ENCODE measurements around the gene SLC6A13.

Gene SLC6A13

DNA sequence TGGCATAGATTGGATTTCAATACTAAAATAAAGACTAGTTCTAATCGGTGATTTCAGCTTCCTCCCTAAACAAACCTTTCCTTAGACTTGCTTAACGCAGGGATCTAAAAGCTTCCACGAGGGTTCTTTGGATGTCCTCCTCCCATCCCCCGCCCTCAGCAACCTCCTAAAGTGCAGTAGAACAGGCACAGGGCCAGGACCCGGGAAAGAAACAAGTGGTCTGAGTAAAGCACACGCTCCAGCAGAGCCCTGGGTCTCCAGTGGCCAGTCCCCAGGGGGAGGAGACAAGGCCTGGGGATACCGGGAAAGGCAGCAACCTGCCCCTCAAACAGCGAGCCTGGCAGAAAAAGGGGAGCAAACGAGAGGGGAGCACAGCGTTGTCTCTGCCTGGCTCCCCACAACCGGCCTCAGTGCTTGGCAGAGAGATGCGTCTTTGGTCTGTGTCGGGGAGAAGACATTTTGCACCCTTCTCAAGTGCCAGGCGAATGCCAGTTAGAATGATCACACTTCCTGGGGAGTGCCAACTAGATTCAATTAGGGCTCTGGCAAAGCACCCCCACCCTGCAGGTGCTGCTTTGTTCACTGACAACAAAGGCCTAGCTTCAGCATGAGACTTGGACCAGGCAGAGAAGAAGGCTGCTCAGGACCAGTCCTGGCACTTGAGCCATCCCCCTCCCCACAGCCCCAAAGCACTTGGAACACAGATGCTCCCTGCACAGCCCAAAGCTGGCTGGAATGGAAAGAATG is 31.5 kb downstream of the SLC6A13 start:
- H3K4me1 Mint-ChIP-seq: no peaks in the 10 kb centered on the region
- peaks cover 1% of the 10 kb centered on the region for H3K27me3 Mint-ChIP-seq
- H3K4me3 Mint-ChIP-seq: no peak overlapping the region
- no peaks in the 10 kb centered on the region for H3K36me3 Mint-ChIP-seq
- H3K27ac Mint-ChIP-seq: no peak overlapping the region
- H3K9me3 Mint-ChIP-seq: no peaks in the 10 kb centered on the region

DNA sequence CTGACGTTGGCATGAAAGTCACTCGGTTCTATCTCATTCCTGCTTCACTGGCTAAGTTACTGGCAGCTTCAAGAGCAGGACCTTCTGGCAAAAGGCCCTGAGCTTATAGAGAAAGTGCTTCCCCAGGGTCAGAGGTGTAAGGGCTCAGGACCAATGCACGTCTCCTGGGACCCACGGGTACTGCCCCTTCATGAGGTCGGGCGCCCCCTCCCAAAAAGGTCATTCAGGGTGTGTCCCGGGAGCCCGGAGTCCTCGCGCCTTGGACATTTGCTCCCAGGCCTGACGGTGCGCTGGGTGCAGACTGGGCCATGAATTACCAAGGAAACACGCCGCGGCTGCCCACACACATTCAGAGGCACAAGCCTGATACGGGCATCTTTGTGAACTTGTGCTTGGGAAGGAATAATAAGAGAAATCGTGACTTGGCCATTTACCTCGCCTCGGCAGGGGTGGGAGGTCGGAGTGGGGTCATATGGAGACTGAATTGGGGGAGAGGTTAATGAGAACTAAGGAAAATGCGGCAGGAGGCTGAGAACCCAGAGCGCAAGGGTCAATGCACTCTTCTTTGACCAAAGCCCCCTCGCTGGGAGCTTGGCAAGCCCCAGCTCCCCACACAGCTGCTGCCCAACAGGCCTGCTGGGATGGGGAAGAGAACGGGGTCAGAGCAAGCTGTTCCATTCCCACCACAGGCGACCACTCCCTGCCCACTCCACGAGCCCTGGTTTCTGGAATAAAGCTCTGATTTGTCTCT is 33.0 kb downstream of the SLC6A13 start:
- Mint-ChIP-seq H3K9me3 (no peaks in the 10 kb centered on the region), H3K4me3 (no peak overlapping the region), H3K4me1 (no peaks in the 10 kb centered on the region), H3K27ac (no peak overlapping the region), H3K27me3 (no peaks in the 10 kb centered on the region), H3K36me3 (no peaks in the 10 kb centered on the region)

DNA sequence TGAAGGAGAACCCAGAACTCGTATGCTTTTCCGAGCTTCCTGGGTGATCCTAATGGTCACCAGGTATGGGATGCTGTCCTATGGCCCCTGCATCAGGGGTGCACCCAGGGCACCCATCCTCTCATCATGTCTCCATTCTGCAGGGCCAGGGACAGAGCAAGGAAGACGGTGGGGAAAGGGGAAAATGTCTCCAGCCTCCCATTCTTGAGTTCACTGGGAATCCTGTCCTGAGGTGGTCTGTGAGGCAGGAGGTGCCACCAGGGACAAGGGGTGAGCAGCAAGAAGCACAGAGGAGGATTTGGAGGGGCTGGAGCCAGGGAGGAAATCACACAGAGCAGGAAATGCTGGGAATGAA is 33.8 kb downstream of the SLC6A13 start:
- Mint-ChIP-seq H3K27me3 (no peaks in the 10 kb centered on the region), H3K36me3 (no peaks in the 10 kb centered on the region), H3K27ac (no peak overlapping the region), H3K9me3 (no peaks in the 10 kb centered on the region), H3K4me1 (no peaks in the 10 kb centered on the region), H3K4me3 (no peak overlapping the region)

DNA sequence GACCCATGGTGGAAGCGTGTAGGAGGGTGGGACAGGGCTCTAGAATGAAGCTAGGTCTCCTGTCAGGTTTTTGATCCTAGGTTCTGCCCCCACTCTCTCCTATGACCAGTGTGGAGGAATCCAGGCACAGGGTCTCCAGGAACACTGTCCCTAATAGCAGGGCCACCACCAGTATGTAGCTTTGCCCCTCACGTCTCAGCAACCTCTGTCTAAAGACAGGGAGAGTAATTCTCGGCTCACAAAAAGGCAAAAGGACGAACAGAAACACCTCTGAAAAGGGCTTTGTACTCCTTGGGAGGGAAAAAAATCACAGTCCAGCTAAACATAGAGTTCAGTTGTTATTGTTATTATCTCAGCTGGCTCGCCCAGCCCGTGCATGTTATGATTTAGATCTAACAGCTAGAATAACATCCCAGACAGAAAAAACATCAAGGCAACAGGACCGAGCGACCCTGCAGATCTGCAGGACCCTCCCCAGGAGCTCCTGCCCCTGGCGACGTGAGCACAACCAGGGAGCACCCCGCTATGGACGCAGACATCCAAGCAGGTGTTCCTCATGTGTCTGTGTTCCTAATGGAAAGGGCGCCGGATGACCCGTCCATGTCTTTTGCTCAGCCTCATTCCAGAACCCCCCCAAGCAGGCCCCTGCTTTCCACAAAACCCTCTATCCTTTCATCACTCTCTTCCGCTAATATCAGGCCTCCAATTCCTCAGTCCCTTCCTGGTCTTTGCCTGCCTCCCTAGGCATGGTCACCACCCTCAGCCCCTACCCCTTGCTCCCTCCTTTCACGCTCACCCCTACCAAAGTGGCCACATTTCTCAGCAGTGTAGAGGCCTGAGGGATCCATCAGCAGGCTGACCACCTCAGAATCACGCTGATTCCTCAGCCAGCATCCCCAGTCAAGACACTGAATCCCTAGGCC is 34.5 kb downstream of the SLC6A13 start:
- no peaks in the 10 kb centered on the region for H3K36me3 Mint-ChIP-seq
- no peaks in the 10 kb centered on the region for H3K9me3 Mint-ChIP-seq
- no peak overlapping the region for H3K27ac Mint-ChIP-seq
- no peaks in the 10 kb centered on the region for H3K27me3 Mint-ChIP-seq
- H3K4me1 Mint-ChIP-seq: no peaks in the 10 kb centered on the region
- H3K4me3 Mint-ChIP-seq: no peak overlapping the region

DNA sequence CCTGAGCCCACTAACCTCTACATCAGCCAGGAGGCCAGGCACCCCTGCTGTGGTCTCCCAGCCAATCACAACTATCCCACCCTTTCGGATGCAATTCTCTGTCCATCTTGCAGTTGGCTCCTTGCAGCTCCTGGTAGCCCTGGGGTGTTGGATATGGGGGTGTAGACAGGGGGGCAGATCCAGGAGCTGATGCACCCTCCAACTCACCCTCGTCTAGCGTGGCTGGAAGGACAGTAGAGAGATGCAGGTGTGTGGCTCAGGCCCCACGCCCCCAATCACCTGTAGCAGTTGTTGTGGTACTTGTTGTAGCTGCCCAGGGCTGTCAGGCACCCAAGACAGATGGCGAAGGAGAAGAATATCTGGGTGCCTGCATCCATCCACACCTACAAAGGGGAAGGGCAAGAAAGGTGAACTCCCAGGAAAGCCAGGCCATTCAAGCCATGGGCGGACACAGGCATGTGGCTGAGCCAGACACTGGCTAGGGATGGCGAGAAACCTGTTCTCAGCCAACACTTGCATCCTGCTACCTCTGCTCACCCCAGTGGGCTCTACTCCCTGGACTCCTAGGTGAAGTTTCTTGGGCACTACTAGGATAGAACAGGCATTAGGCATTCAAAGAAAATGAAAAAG is 35.2 kb downstream of the SLC6A13 start:
- no peaks in the 10 kb centered on the region for H3K36me3 Mint-ChIP-seq
- H3K27me3 Mint-ChIP-seq: no peaks in the 10 kb centered on the region
- no peak overlapping the region for H3K4me3 Mint-ChIP-seq
- H3K27ac Mint-ChIP-seq: no peak overlapping the region
- H3K4me1 Mint-ChIP-seq: no peaks in the 10 kb centered on the region
- H3K9me3 Mint-ChIP-seq: no peaks in the 10 kb centered on the region

DNA sequence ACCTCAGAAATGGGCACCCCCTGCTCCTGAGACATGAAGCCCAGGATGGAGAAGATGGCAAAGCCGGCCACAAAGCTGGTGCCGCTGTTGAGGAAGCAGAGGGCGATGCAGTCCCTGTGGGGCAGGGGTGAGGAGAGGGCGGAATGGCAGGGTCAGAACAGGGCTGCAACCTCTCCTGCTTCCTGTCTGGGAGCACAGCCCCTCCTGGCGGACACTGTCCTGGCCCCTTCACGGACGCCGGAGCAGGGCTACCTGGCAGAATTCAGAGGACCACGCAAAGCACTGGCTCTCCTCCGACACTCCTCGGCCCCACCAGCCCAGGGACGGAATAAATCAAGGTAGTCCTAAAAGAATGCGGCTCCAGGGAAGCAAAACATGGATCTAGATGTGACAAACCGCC is 36.2 kb downstream of the SLC6A13 start:
- Mint-ChIP-seq H3K4me3 (no peak overlapping the region), H3K4me1 (no peaks in the 10 kb centered on the region), H3K9me3 (no peaks in the 10 kb centered on the region), H3K27ac (no peak overlapping the region), H3K27me3 (no peaks in the 10 kb centered on the region), H3K36me3 (no peaks in the 10 kb centered on the region)

DNA sequence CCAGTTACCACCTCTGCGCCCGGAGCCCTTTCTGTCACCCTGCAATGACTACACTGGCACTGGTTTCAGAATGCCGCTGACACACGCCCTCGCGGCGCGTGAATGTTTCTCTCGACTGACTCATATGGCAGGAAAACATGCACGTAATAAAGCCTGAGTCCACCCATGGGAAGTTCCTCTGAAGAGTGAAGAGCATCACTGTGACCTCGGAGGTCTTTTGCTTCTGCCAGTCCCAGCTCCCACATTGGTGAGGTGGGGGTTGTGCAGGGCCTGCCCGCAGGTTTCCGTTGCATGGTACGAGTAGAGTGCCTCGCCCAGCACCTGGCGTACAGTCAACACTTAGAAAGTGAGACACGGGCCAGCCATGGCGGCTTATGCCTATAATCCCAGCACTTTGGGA is 37.6 kb downstream of the SLC6A13 start:
- no peaks in the 10 kb centered on the region for H3K9me3 Mint-ChIP-seq
- no peak overlapping the region for H3K4me3 Mint-ChIP-seq
- no peaks in the 10 kb centered on the region for H3K4me1 Mint-ChIP-seq
- H3K36me3 Mint-ChIP-seq: no peaks in the 10 kb centered on the region
- no peaks in the 10 kb centered on the region for H3K27me3 Mint-ChIP-seq
- H3K27ac Mint-ChIP-seq: no peak overlapping the region

DNA sequence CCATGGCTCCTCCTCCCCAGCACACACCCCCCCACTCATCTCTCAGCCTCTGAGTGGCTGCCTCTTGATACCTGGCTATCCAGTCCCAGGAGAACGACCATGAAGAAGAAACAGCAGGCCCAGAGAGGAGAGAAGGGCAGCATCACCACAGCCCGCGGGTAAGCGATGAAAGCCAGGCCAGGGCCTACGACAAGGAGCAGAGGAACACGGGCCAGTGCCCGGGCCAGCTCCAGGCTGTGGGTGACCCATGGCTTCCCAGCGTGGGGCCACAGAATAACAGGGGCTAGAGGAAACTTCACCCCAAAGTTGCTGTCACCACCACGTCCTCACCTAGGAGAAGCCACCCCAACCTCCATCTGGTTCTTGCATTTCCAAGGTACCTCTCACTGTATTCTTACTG is 38.3 kb downstream of the SLC6A13 start:
- H3K4me3 Mint-ChIP-seq: no peak overlapping the region
- no peaks in the 10 kb centered on the region for H3K36me3 Mint-ChIP-seq
- H3K27ac Mint-ChIP-seq: no peak overlapping the region
- no peaks in the 10 kb centered on the region for H3K4me1 Mint-ChIP-seq
- H3K27me3 Mint-ChIP-seq: no peaks in the 10 kb centered on the region
- no peaks in the 10 kb centered on the region for H3K9me3 Mint-ChIP-seq

DNA sequence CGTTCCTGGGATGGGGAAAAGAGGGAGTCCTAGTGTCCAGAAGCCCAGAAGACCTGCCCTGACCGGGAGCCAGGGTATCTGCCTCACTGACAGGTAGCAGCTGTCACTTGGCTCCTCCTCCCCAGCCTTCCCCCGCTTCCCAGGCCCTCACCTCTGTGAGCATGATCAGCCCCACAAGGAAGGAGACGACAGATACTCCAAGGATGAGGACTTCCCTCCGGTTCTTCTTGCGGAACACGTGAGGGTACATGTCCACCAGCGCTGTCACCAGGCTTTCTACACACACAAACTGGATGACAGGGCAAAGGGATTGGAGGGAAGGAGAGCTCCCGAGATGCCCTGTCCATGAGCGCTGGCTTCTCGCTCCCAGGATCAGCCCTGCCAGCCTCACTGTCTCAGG is 38.8 kb downstream of the SLC6A13 start:
- Mint-ChIP-seq H3K9me3 (no peaks in the 10 kb centered on the region), H3K36me3 (no peaks in the 10 kb centered on the region), H3K4me3 (no peak overlapping the region), H3K4me1 (no peaks in the 10 kb centered on the region), H3K27me3 (no peaks in the 10 kb centered on the region), H3K27ac (no peak overlapping the region)

DNA sequence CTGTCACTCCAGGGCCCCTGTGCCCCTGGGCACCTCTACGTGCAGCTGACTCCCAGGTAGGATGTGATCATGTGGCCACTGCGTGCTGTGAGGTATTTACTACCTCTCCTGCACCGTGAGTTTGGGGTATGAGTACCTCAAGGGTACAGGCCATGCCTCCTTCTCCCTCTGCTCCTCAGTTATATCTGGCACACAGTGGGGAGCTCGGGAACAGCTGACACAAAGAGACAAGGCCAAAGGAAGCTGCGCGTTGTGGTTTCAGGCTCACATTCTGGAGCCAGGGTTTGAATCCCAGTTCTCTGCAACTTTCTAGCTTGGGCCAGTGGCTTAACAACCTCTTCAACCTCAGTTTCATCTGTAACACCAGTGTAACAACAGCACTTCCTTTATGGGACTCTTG is 40.9 kb downstream of the SLC6A13 start:
- Mint-ChIP-seq H3K4me1 (no peaks in the 10 kb centered on the region), H3K27ac (no peak overlapping the region), H3K9me3 (no peaks in the 10 kb centered on the region), H3K27me3 (peaks cover 3% of the 10 kb centered on the region), H3K36me3 (no peaks in the 10 kb centered on the region), H3K4me3 (no peak overlapping the region)

DNA sequence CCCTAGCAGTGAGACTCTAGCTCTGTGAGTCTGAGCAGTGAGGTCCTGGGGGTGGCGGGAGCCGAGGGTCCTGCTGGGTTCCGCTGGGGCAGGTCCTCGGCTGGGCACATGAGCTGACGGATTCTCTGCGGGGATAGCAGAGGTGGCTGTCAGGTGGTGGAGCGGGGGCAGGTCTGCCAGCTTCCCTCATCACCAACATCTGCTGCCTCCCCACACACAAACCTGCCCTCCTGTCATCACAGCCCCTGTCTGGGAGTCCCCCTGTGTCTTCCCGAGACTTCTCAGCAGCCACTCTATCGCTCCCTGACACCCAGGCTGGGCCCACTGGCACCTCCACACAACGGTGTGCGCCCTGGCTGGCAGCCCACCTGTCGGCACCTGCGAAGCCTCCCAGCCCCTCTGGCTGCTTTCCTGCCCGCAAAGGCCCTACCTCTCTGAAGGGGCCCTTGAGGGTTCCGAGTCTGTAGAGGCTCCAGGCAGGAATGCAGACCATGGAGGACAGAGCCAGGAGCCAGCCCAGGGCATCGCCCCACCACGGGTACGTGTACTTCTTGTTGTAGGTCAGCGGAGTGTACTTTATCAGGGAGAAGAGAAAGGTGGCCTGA is 41.6 kb downstream of the SLC6A13 start:
- no peak overlapping the region for H3K4me3 Mint-ChIP-seq
- no peak overlapping the region for H3K27ac Mint-ChIP-seq
- no peaks in the 10 kb centered on the region for H3K4me1 Mint-ChIP-seq
- no peaks in the 10 kb centered on the region for H3K36me3 Mint-ChIP-seq
- H3K9me3 Mint-ChIP-seq: no peaks in the 10 kb centered on the region
- H3K27me3 Mint-ChIP-seq: peaks cover 3% of the 10 kb centered on the region

DNA sequence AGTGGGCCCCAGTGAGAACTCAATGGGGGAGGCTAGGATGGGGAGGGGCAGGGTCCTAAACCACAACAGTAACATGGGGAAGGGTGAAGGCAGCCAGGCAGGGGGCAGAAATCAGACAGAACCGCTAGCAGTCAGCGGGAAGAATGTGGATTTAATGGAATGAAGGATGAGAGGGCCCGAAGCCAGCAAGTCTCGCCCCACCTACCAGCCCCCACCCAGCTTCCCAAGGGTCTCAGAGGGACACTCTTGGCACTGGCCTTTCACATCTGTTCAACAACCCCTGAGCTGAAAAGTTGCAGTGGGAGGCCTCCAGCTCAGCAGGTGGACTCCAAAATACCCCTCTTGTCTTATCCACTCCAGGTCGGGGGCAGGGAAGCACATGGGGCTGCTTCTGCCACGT is 42.1 kb downstream of the SLC6A13 start:
- Mint-ChIP-seq H3K27me3 (peaks cover 3% of the 10 kb centered on the region), H3K4me3 (no peak overlapping the region), H3K36me3 (no peaks in the 10 kb centered on the region), H3K9me3 (no peaks in the 10 kb centered on the region), H3K27ac (no peak overlapping the region), H3K4me1 (no peaks in the 10 kb centered on the region)

DNA sequence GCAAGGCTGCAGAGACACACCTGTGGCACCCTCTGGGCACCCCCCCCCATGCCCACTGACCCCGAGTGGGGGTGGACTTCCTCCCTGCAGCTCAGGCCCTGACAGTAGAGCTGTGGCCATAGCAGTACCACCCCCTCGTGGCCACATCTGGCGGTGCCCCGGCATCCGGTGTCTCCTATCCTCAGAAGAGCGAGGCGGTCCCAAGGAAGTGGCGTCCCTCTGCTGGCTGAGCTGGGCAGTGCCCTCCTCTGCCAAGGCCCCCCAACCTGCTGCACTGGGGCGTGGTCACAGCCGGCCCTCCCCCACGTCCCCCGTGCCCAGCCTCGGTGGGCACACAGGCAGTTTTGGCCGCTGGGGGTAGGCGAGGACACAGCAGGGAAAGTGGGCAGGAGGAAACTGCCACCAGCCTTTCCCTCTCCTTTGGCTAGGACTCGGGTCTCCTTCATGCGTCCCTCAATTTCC is 42.7 kb downstream of the SLC6A13 start:
- Mint-ChIP-seq H3K4me1 (no peaks in the 10 kb centered on the region), H3K36me3 (no peaks in the 10 kb centered on the region), H3K9me3 (no peaks in the 10 kb centered on the region), H3K4me3 (no peak overlapping the region), H3K27ac (no peak overlapping the region), H3K27me3 (peaks cover 3% of the 10 kb centered on the region)

DNA sequence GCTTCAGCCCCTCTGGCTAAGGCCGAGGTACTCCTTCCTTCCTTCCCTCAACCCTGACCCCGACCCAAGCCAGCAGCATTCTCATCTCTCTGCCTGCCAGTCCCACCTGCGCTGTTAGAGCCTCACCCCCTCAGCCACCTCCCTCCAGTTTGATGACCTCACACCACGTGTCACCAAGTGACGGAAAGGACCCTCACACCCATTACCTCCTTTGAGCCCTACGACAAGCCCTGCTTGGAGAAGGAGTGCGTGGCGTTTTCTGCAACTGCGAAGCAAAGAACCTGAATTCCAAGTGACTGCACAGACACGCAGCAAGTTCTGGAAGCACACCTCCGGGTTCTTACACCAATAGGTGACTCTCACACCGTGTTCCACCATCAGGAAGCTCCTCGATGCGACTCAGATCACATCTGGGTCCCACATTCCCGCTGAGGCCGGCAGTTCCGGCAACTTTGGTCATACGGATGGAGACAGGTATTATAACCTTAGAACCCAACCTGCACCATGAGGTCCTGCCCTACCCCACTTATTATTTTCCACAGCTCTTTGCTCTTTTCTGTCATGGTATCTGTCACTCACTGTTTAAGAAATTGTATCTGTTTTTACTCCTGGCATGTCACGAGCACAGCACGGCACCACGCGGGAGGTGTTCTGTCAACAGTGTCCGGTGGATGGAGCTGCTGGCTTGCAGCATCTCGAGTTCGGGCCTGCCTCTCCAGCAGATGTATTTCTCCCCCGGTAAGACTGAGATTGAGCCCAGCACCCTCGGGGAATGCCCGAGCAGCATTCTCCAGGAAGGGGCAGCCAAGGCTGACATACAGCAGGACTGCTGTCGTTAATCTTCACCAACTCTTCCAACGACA is 43.7 kb downstream of the SLC6A13 start:
- Mint-ChIP-seq H3K4me3 (no peak overlapping the region), H3K9me3 (no peaks in the 10 kb centered on the region), H3K4me1 (no peaks in the 10 kb centered on the region), H3K27ac (no peak overlapping the region), H3K27me3 (peaks cover 3% of the 10 kb centered on the region), H3K36me3 (no peaks in the 10 kb centered on the region)

Measured in activated naive CD4-positive, alpha-beta T cell treated with anti-CD3 and anti-CD28 coated beads, Interleukin-2, amount 50 U/mL, for 24 hours (primary cell).